ENCODE results near the gene NFU1.

NFU1 gene

GRCh38 chr2:69353360-69353759, 83.9 kb downstream of the NFU1 start:
- no peak for TF ChIP-seq CTCF (IDR thresholded peaks at IDR 0.05; ENCODE audit: low read depth, low read length, missing control alignments)
- in situ Hi-C loops (cut with HindIII; ENCODE audit: low sequenced_read_pairs), result no loop called here
- DNase-seq (ENCODE audit: low read depth), result no peak
- no peak overlapping the region for H3K4me3 ChIP-seq (ENCODE audit: low read depth, low read length)

GRCh38 chr2:69348781-69349180, 88.5 kb downstream of the NFU1 start:
- DNase-seq (ENCODE audit: low read depth), result no peak
- H3K4me3 ChIP-seq (ENCODE audit: low read depth, low read length), result no peak overlapping the region
- in situ Hi-C loops (cut with HindIII; ENCODE audit: low sequenced_read_pairs), result no loop called here
- TF ChIP-seq CTCF (IDR thresholded peaks at IDR 0.05; ENCODE audit: low read depth, low read length, missing control alignments), result no peak

Measured in astrocyte of the cerebellum (primary cell).